ENCODE measurements around the gene C12orf57.
A peak's percentile ranks its signal among the peaks of the same experiment; 100 is the strongest.

C12orf57 gene

DNA sequence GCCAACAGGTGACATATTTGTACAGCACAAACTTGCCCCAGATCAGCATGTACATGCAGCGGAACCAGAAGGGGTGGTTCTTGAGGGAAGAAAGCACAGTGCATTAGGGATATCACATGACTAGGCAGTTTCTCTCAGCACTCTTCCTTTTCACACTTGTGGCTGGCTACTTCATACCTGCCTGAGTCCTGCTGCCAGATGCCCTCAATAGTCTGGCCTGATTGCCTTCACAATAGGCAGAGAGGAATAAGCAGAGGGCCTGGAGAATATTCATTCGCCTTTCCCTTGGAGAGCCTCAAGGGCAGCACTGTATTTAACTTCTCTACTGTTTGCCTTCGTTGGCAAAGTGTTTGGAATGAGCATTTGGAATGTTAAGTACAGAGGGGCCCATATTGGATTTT, 34.8 kb downstream of the C12orf57 start:
- peak; percentile 27; the same call in 1 of the 2 replicates for TF ChIP-seq CTCF (IDR thresholded peaks at IDR 0.05; ENCODE audit: control insufficient read depth, extremely low read depth, insufficient read depth)
- DNase-seq (ENCODE audit: low read depth), result peak; percentile 70
- H3K4me3 ChIP-seq (ENCODE audit: low read depth, low read length), result no peak overlapping the region

DNA sequence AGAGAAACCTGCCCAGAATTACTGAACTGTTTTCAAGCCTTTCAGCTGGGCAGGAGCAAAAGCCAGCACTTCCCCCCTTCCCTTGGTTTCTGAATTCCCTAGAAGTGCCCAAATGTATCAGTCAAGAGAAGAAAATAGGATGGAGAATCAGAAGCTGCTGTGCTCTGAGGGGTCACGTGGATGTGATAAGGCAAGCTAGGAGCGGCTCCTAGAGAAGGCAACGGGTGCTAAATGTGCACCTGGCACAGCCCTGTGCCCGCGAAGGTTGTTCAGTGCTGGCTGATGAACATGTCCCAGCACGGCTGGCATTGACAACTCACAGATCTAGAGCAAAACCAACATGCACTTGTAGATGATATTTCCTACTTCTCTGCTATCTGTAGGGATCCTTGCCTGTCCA, 35.2 kb downstream of the C12orf57 start:
- no peak overlapping the region for H3K4me3 ChIP-seq (ENCODE audit: low read depth, low read length)
- DNase-seq (ENCODE audit: low read depth), result no peak
- no peak for TF ChIP-seq CTCF (IDR thresholded peaks at IDR 0.05; ENCODE audit: control insufficient read depth, extremely low read depth, insufficient read depth)

GRCh38 chr12:6979453-6979852, 35.6 kb downstream of the C12orf57 start:
- DNase-seq (ENCODE audit: low read depth), result no peak
- H3K4me3 ChIP-seq (ENCODE audit: low read depth, low read length), result no peak overlapping the region
- no peak for TF ChIP-seq CTCF (IDR thresholded peaks at IDR 0.05; ENCODE audit: control insufficient read depth, extremely low read depth, insufficient read depth)

DNA sequence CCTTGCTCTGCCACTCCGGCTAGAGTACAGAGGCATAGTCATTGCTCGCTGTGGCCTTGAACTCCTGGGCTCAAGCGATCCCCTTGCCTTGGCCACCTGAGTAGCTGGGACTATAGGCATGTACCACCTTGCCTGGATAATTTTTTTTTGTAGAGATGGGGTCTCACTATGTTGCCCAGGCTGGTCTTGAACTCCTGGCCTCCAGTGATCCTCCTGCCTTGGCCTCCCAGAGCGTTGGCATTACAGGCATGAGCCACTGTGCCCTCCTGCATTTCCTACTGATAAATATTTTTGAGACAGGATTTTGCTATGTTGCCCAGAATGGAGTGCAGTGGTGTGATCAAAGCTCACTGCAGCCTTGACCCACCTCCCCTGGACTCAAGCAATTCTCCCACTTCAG, 36.3 kb downstream of the C12orf57 start:
- TF ChIP-seq CTCF (IDR thresholded peaks at IDR 0.05; ENCODE audit: control insufficient read depth, extremely low read depth, insufficient read depth), result no peak
- DNase-seq (ENCODE audit: low read depth), result no peak
- H3K4me3 ChIP-seq (ENCODE audit: low read depth, low read length), result no peak overlapping the region

- DNase-seq (ENCODE audit: low read depth), result no peak
- no peak for TF ChIP-seq CTCF (IDR thresholded peaks at IDR 0.05; ENCODE audit: control insufficient read depth, extremely low read depth, insufficient read depth)
- no peak overlapping the region for H3K4me3 ChIP-seq (ENCODE audit: low read depth, low read length)
Measured at GRCh38 chr12:6980740-6981139, 36.9 kb downstream of the C12orf57 start.

- no peak for TF ChIP-seq CTCF (IDR thresholded peaks at IDR 0.05; ENCODE audit: control insufficient read depth, extremely low read depth, insufficient read depth)
Measured at GRCh38 chr12:6981152-6982052, 37.6 kb downstream of the C12orf57 start.

GRCh38 chr12:6982532-6982931, 38.7 kb downstream of the C12orf57 start:
- DNase-seq (ENCODE audit: low read depth), result no peak
- no peak for TF ChIP-seq CTCF (IDR thresholded peaks at IDR 0.05; ENCODE audit: control insufficient read depth, extremely low read depth, insufficient read depth)

More at GRCh38 chr12:6981152-6982052, 37.6 kb downstream of the C12orf57 start:
- DNase-seq (ENCODE audit: low read depth), result no peak
- no peak overlapping the region for H3K4me3 ChIP-seq (ENCODE audit: low read depth, low read length)

More at GRCh38 chr12:6982532-6982931, 38.7 kb downstream of the C12orf57 start:
- H3K4me3 ChIP-seq (ENCODE audit: low read depth, low read length), result no peak overlapping the region
